HG02642 (cell line): ENCODE results near the gene GREM2.

ENCODE experiments used
- ATAC-seq: cut with Tn5 transposase; IDR thresholded peaks from one replicate; pipeline ENCODE4 v1.9.1; 2021; ENCODE audit warnings: mild to moderate bottlenecking; ENCODE audit not compliant: unreplicated experiment, poor library complexity

Gene GREM2

DNA sequence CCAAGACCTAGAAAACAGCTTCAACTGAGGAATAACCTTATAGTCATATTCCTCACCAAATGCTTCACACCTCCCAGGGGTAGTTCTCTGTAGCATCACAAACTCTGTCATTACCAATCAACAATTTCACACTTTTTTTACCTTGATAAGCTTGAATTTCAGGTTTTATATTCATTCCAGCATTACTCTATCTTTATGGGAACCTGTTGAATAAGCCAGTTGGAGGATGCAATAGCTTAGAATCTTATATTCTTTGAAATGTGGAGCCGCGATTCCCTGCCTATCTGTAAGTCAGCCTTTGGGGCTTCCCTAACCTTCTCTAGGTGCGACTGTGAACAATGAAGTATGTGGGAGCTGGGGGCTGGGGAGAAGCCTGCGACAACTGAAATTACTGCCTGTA lies 145.4 kb downstream of the GREM2 start:
- no peak for ATAC-seq

DNA sequence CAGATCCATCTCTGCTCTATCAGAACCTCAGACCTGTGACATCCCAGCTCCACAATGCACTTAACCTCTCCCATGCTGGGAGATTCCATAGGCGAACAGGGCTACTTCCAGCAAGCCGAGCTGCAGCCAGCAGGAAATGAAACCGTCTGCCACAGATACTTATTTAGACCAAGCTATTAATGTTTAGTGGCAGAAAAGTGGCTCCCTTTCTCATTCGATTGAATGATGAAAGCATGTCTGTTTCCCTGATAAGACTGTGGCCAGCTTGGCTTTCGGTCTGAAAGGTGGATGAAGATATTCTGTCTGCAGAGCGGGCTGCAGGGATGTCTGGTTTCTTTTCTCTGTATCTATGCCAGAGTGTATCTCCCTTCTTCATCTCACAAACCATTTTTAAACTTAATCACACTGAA lies 146.4 kb downstream of the GREM2 start:
- no peak for ATAC-seq

GRCh38 chr1:240464099-240464498 lies 147.9 kb downstream of the GREM2 start:
- no peak for ATAC-seq

GRCh38 chr1:240462766-240463395 lies 149.1 kb downstream of the GREM2 start:
- no peak for ATAC-seq

DNA sequence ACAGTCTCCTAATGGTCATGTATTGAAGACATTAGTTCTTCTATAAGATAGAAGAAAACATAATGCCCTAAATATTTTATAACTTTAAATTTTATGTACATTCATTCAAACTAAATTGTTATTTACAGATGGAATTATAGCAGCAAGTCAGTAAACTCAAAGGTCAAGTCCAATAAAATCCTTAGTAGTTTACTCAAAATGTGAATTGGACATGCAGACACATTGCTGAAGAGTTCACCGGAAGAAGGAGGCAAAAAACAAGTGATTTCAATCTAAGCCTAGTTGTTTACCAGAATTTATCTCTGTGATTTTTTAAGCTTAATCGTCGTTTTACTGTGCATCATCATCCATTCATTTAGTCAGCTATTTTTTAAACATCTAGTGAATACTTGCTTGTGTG lies 149.7 kb downstream of the GREM2 start:
- ATAC-seq, result no peak

DNA sequence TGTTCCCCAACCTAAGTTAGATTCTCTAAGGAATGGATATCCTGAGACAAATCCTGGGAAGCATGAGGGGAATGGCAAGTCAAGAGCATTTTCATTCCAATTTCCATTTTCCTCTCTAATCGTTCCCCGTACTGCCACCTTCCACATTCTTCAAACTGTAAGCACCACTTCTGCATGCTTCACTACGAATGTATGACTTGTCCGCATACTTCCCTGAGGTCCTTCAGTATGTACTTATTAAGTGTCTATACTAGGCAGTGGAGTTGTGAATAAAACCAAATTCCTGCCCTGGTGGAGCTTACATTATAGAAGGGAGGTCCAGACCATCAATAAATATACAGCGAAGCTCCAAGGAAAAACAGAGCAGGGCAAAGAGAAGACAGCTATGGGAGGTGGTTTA lies 154.8 kb downstream of the GREM2 start:
- no peak for ATAC-seq

GRCh38 chr1:240455228-240455821 lies 156.6 kb downstream of the GREM2 start:
- ATAC-seq, result no peak

- no peak for ATAC-seq
These were observed 166.6 kb downstream of the GREM2 start for GRCh38 chr1:240445369-240445768.

DNA sequence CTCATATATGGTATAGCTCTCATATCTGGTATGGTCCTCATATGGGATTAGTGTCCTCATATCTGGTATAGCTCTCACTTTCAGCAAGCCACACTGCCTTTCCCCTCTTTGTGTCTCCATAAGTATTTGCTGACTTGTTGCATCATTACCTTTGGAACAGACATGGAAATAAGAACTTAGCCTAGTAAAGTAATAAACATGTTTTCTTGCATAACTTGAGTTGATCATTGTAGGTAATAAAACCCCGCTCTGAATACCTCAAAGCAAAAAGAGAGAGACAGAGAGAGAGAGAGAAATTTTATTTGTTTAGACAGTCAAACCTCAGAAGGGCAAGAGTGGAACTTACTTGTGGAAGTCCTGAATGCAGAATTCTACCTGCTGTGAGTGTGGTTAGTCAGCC lies 170.3 kb downstream of the GREM2 start:
- no peak for ATAC-seq
